HepG2 (cell line): Measurements from ENCODE around the gene TAF11. TPM values are rescaled to one million over a fixed set of nuclear protein-coding genes. Genes with fewer than 3 reads are reported as not detected.

Experiments used
- ARNT ChIP-seq: fragments of 450-650 bp; IDR thresholded peaks from 2 replicates; pipeline ENCODE4 v1.6.1; 2017
- BRCA1 ChIP-seq: sonication (generic); formaldehyde crosslinking; IDR thresholded peaks from 2 replicates; pipeline ENCODE4 v1.4.0; 2020; ENCODE audit warnings: missing genetic modification reagents
- CEBPB ChIP-seq: IDR thresholded peaks from 2 replicates; pipeline ENCODE4 v1.6.1; 2011; ENCODE audit warnings: low read depth, low read length, improper control_type of control experiment, borderline replicate concordance
- DR1 ChIP-seq: sonication (generic); formaldehyde crosslinking; IDR thresholded peaks from 2 replicates; pipeline ENCODE4 v1.8.0; 2021; ENCODE audit warnings: mild to moderate bottlenecking, missing genetic modification reagents, inconsistent platforms
- RARA ChIP-seq: IDR thresholded peaks from 2 replicates; pipeline ENCODE4 v1.6.1; 2016; ENCODE audit warnings: missing genetic modification reagents, missing compliant biosample characterization
- RBAK ChIP-seq: sonication (generic); formaldehyde crosslinking; IDR thresholded peaks from 2 replicates; pipeline ENCODE4 v1.5.1; 2020; ENCODE audit warnings: mild to moderate bottlenecking, missing genetic modification reagents
- SETDB1 ChIP-seq: sonication (generic); formaldehyde crosslinking; IDR thresholded peaks from 2 replicates; pipeline ENCODE4 v1.5.1; 2020; ENCODE audit warnings: missing genetic modification reagents, mild to moderate bottlenecking, borderline replicate concordance
- STAG1 ChIP-seq: sonication (generic); formaldehyde crosslinking; IDR thresholded peaks from 2 replicates; pipeline ENCODE4 v1.4.0; 2020; ENCODE audit warnings: missing genetic modification reagents
- TFDP1 ChIP-seq: IDR thresholded peaks from 2 replicates; pipeline ENCODE4 v1.6.1; 2016; ENCODE audit warnings: missing compliant biosample characterization, missing genetic modification reagents, borderline replicate concordance
- TMF1 ChIP-seq: sonication (generic); formaldehyde crosslinking; IDR thresholded peaks from 2 replicates; pipeline ENCODE4 v1.8.1; 2022; ENCODE audit warnings: low read depth, missing genetic modification reagents
- polyA plus RNA-seq, 8 experiments: library from polyadenylated mRNA; depleted of rRNA in 3 of 8; stranded (reverse) in 7 of 8; unstranded in 1 of 8; fragments of >200 nt; fragmentation: Illumina TruSeq in 4 of 8; extraction: Trizol in 4 of 8; gene quantifications; 2 replicates each; pipeline versions ENCODE4 v1.2.1 to v1.2.3, GENCODE V29; 2011 to 2016; ENCODE audit warnings: low read depth in 4 of 8, missing spikeins in 1 of 8, mixed read lengths in 1 of 8; ENCODE audit not compliant: insufficient read depth in 1 of 8
- total RNA-seq, 5 experiments: library from RNA; depleted of rRNA; stranded (reverse); fragments of >200 nt; fragmentation: Illumina TruSeq; extraction: Trizol; gene quantifications; 2 replicates each; pipeline ENCODE4 v1.2.3, GENCODE V29; 2016; ENCODE audit warnings: low read depth in 1 of 5
- TF ChIP-seq, protein P1 (sequence below): sonication (generic); formaldehyde crosslinking; IDR thresholded peaks from 2 replicates; pipeline ENCODE4 v1.5.0; 2020; ENCODE audit warnings: mild to moderate bottlenecking, missing genetic modification reagents, borderline replicate concordance
- TF ChIP-seq, protein P2 (sequence below): sonication (generic); formaldehyde crosslinking; IDR thresholded peaks from 2 replicates; pipeline ENCODE4 v1.8.1; 2023; ENCODE audit warnings: mild to moderate bottlenecking, missing genetic modification reagents, borderline replicate concordance
- TF ChIP-seq, protein P3 (sequence below): IDR thresholded peaks from 2 replicates; pipeline ENCODE4 v1.6.1; 2012; ENCODE audit warnings: low read depth, low read length, improper control_type of control experiment

Gene TAF11
- total and polyA plus RNA-seq, 2 of the 13 experiments (the other 11 are each of a cell fraction or from before 2014, with no cell fraction given): 35.4 to 73.6 TPM

GRCh38 chr6:34855463-34855862 is 32.4 kb downstream of the TAF11 start (continued):
- TF ChIP-seq, protein P1, sequence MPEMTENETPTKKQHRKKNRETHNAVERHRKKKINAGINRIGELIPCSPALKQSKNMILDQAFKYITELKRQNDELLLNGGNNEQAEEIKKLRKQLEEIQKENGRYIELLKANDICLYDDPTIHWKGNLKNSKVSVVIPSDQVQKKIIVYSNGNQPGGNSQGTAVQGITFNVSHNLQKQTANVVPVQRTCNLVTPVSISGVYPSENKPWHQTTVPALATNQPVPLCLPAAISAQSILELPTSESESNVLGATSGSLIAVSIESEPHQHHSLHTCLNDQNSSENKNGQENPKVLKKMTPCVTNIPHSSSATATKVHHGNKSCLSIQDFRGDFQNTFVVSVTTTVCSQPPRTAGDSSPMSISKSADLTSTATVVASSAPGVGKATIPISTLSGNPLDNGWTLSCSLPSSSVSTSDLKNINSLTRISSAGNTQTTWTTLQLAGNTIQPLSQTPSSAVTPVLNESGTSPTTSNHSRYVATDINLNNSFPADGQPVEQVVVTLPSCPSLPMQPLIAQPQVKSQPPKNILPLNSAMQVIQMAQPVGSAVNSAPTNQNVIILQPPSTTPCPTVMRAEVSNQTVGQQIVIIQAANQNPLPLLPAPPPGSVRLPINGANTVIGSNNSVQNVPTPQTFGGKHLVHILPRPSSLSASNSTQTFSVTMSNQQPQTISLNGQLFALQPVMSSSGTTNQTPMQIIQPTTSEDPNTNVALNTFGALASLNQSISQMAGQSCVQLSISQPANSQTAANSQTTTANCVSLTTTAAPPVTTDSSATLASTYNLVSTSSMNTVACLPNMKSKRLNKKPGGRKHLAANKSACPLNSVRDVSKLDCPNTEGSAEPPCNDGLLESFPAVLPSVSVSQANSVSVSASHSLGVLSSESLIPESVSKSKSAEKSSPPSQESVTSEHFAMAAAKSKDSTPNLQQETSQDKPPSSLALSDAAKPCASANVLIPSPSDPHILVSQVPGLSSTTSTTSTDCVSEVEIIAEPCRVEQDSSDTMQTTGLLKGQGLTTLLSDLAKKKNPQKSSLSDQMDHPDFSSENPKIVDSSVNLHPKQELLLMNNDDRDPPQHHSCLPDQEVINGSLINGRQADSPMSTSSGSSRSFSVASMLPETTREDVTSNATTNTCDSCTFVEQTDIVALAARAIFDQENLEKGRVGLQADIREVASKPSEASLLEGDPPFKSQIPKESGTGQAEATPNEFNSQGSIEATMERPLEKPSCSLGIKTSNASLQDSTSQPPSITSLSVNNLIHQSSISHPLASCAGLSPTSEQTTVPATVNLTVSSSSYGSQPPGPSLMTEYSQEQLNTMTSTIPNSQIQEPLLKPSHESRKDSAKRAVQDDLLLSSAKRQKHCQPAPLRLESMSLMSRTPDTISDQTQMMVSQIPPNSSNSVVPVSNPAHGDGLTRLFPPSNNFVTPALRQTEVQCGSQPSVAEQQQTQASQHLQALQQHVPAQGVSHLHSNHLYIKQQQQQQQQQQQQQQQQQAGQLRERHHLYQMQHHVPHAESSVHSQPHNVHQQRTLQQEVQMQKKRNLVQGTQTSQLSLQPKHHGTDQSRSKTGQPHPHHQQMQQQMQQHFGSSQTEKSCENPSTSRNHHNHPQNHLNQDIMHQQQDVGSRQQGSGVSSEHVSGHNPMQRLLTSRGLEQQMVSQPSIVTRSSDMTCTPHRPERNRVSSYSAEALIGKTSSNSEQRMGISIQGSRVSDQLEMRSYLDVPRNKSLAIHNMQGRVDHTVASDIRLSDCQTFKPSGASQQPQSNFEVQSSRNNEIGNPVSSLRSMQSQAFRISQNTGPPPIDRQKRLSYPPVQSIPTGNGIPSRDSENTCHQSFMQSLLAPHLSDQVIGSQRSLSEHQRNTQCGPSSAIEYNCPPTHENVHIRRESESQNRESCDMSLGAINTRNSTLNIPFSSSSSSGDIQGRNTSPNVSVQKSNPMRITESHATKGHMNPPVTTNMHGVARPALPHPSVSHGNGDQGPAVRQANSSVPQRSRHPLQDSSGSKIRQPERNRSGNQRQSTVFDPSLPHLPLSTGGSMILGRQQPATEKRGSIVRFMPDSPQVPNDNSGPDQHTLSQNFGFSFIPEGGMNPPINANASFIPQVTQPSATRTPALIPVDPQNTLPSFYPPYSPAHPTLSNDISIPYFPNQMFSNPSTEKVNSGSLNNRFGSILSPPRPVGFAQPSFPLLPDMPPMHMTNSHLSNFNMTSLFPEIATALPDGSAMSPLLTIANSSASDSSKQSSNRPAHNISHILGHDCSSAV: no peak
- TF ChIP-seq DR1 (CRISPR knock-in tag): no peak
- no peak for TF ChIP-seq BRCA1 (CRISPR knock-in tag)
- TF ChIP-seq TMF1 (CRISPR knock-in tag): no peak
- no peak for TF ChIP-seq SETDB1 (CRISPR knock-in tag)
- TF ChIP-seq ARNT: no peak
- no peak for TF ChIP-seq TFDP1 (CRISPR knock-in tag)
- no peak for TF ChIP-seq CEBPB
- TF ChIP-seq, protein P2, sequence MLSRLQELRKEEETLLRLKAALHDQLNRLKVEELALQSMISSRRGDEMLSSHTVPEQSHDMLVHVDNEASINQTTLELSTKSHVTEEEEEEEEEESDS (CRISPR knock-in tag): no peak
- no peak for TF ChIP-seq STAG1
- TF ChIP-seq, protein P3, sequence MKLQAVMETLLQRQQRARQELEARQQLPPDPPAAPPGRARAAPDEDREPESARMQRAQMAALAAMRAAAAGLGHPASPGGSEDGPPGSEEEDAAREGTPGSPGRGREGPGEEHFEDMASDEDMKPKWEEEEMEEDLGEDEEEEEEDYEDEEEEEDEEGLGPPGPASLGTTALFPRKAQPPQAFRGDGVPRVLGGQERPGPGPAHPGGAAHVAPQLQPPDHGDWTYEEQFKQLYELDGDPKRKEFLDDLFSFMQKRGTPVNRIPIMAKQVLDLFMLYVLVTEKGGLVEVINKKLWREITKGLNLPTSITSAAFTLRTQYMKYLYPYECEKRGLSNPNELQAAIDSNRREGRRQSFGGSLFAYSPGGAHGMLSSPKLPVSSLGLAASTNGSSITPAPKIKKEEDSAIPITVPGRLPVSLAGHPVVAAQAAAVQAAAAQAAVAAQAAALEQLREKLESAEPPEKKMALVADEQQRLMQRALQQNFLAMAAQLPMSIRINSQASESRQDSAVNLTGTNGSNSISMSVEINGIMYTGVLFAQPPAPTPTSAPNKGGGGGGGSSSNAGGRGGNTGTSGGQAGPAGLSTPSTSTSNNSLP: no peak
- TF ChIP-seq RBAK: no peak
- no peak for TF ChIP-seq RARA (CRISPR knock-in tag)
